GM23338 (cell line): ENCODE results near the gene VANGL1. TPM values are rescaled to one million over a fixed set of nuclear protein-coding genes. Genes with fewer than 3 reads are reported as not detected.

Experiments used
- ATAC-seq: fragments of 200-7000 bp; cut with Tn5 transposase; 3 replicates; pipeline ENCODE4 v1.9.1; 2020
- DNase-seq: peaks from one replicate; pipeline ENCODE4 v3.0.0-alpha.2; 2015; ENCODE audit warnings: low spot score
- H2AFZ ChIP-seq: fragments of 200-600 bp; sonication (generic); 2 replicates; pipeline ENCODE4 v1.8.0; 2016; ENCODE audit warnings: antibody characterized with exemption, mild to moderate bottlenecking, moderate library complexity
- H3F3A ChIP-seq: fragments of 200-600 bp; sonication (generic); replicated peaks from 2 replicates; pipeline ENCODE4 v1.8.0; 2017; ENCODE audit warnings: antibody characterized with exemption, mixed run types, low read depth
- H3K27ac ChIP-seq: fragments of 200-600 bp; sonication (generic); 2 replicates; pipeline ENCODE4 v1.6.1; 2016; ENCODE audit warnings: low read depth
- H3K27me3 ChIP-seq: fragments of 200-600 bp; sonication (generic); 2 replicates; pipeline ENCODE4 v1.8.0; 2016; ENCODE audit warnings: mild to moderate bottlenecking, mixed run types, moderate library complexity; ENCODE audit not compliant: insufficient read depth
- H3K36me3 ChIP-seq: fragments of 200-600 bp; sonication (generic); 2 replicates; pipeline ENCODE4 v1.8.0; 2016; ENCODE audit warnings: mild to moderate bottlenecking; ENCODE audit not compliant: insufficient read depth
- H3K4me1 ChIP-seq: fragments of 200-600 bp; sonication (generic); 2 replicates; pipeline ENCODE4 v1.8.0; 2016; ENCODE audit warnings: mild to moderate bottlenecking, moderate library complexity; ENCODE audit not compliant: insufficient read depth
- H3K4me2 ChIP-seq: fragments of 200-600 bp; sonication (generic); 2 replicates; pipeline ENCODE4 v1.7.1; 2017; ENCODE audit warnings: mixed run types
- H3K4me3 ChIP-seq: fragments of 200-600 bp; sonication (generic); 2 replicates; pipeline ENCODE4 v1.6.1; 2016; ENCODE audit warnings: mixed run types
- H3K79me2 ChIP-seq: fragments of 200-600 bp; sonication (generic); replicated peaks from 2 replicates; pipeline ENCODE4 v1.8.0; 2017; ENCODE audit warnings: mild to moderate bottlenecking; ENCODE audit not compliant: insufficient read depth
- H3K9me2 ChIP-seq: fragments of 200-600 bp; sonication (generic); 2 replicates; pipeline ENCODE4 v1.8.0; 2017; ENCODE audit not compliant: insufficient read depth
- H4K20me1 ChIP-seq: fragments of 200-600 bp; sonication (generic); replicated peaks from 2 replicates; pipeline ENCODE4 v1.8.0; 2017; ENCODE audit warnings: mild to moderate bottlenecking; ENCODE audit not compliant: insufficient read depth
- H3K27ac Mint-ChIP-seq: 2 replicates; pipeline ENCODE4 v1.8.0; 2020; ENCODE audit warnings: inconsistent platforms, mild to moderate bottlenecking, moderate library complexity, mixed read lengths
- H3K27me3 Mint-ChIP-seq: 3 replicates; pipeline ENCODE4 v1.8.0; 2022; ENCODE audit warnings: low read depth, mild to moderate bottlenecking, moderate library complexity, mixed read lengths, inconsistent platforms; ENCODE audit not compliant: insufficient read depth, poor library complexity
- H3K36me3 Mint-ChIP-seq: 3 replicates; pipeline ENCODE4 v1.8.0; 2021; ENCODE audit warnings: low read depth, mild to moderate bottlenecking, inconsistent platforms, moderate library complexity, mixed read lengths
- H3K4me1 Mint-ChIP-seq: 3 replicates; pipeline ENCODE4 v1.8.0; 2020; ENCODE audit warnings: mild to moderate bottlenecking, inconsistent platforms, mixed read lengths
- H3K4me3 Mint-ChIP-seq: 3 replicates; pipeline ENCODE4 v1.8.0; 2021; ENCODE audit warnings: moderate library complexity, mild to moderate bottlenecking, inconsistent platforms, mixed read lengths
- H3K9me3 Mint-ChIP-seq: 3 replicates; pipeline ENCODE4 v1.8.0; 2020; ENCODE audit warnings: moderate library complexity, mild to moderate bottlenecking, inconsistent platforms, mixed read lengths
- CREB1 ChIP-seq: fragments of 250-450 bp; sonication (Bioruptor Pico); IDR thresholded peaks from 2 replicates; pipeline ENCODE4 v1.5.0; 2020; ENCODE audit warnings: low read depth, mild to moderate bottlenecking, moderate library complexity
- CTCF ChIP-seq, 2 experiments: fragments of 200-600 bp in 1 of 2; sonication (generic) in 1 of 2; conservative IDR thresholded peaks; 2 replicates each; pipeline versions ENCODE4 v1.5.1 to v1.6.1; 2016 to 2017; ENCODE audit warnings: antibody characterized with exemption in 2 of 2, low read depth in 2 of 2, mild to moderate bottlenecking in 2 of 2, moderate library complexity in 1 of 2
- ETS1 ChIP-seq: IDR thresholded peaks from 2 replicates; pipeline ENCODE4 v1.6.1; 2016; ENCODE audit warnings: antibody characterized with exemption
- EZH2 ChIP-seq: fragments of 200-600 bp; sonication (generic); IDR thresholded peaks from one replicate; pipeline ENCODE4 v1.8.0; 2017; ENCODE audit warnings: antibody characterized with exemption, mild to moderate bottlenecking, low read depth; ENCODE audit not compliant: unreplicated experiment
- EZH2phosphoT487 ChIP-seq: fragments of 200-600 bp; sonication (generic); IDR thresholded peaks from one replicate; pipeline ENCODE4 v1.8.1; 2018; ENCODE audit warnings: antibody characterized with exemption; ENCODE audit not compliant: unreplicated experiment
- JUNB ChIP-seq: IDR thresholded peaks from one replicate; pipeline ENCODE4 v1.6.1; 2016; ENCODE audit warnings: antibody characterized with exemption; ENCODE audit not compliant: unreplicated experiment
- NANOG ChIP-seq: IDR thresholded peaks from 2 replicates; pipeline ENCODE4 v1.6.1; 2016; ENCODE audit warnings: antibody characterized with exemption, borderline replicate concordance
- POLR2AphosphoS5 ChIP-seq: IDR thresholded peaks from 2 replicates; pipeline ENCODE4 v1.6.1; 2016; ENCODE audit warnings: antibody characterized with exemption, low read depth
- REST ChIP-seq: IDR thresholded peaks from one replicate; pipeline ENCODE4 v1.6.1; 2018; ENCODE audit warnings: antibody characterized with exemption; ENCODE audit not compliant: unreplicated experiment
- STAT1 ChIP-seq: IDR thresholded peaks from one replicate; pipeline ENCODE4 v1.6.1; 2016; ENCODE audit warnings: antibody characterized with exemption; ENCODE audit not compliant: unreplicated experiment
- ZNF114 ChIP-seq: fragments of 250-450 bp; sonication (Bioruptor Pico); IDR thresholded peaks from 2 replicates; pipeline ENCODE4 v1.5.0; 2020; ENCODE audit warnings: mild to moderate bottlenecking, moderate library complexity
- ZNF331 ChIP-seq: fragments of 250-450 bp; sonication (Bioruptor Pico); IDR thresholded peaks from 2 replicates; pipeline ENCODE4 v1.5.0; 2020; ENCODE audit warnings: low read depth, mild to moderate bottlenecking, moderate library complexity
- ZNF462 ChIP-seq: fragments of 250-450 bp; sonication (Bioruptor Pico); IDR thresholded peaks from 2 replicates; pipeline ENCODE4 v1.5.0; 2020; ENCODE audit warnings: mild to moderate bottlenecking, moderate library complexity
- polyA plus RNA-seq: library from polyadenylated mRNA; unstranded; fragments of >200 nt; fragmentation: Nextera tagmentation; extraction: Ambion mirVana; gene quantifications from 2 replicates; pipeline ENCODE4 v1.2.1, GENCODE V29; 2016
- total RNA-seq: library from RNA; depleted of rRNA; stranded (reverse); fragments of >200 nt; shearing (Covaris generic); gene quantifications from 2 replicates; pipeline ENCODE4 v1.2.3, GENCODE V29; 2014

Gene VANGL1
- total and polyA plus RNA-seq, 2 experiments from 2014 or later: 4.4 to 14.4 TPM

- H3K4me2 ChIP-seq: no peak overlapping the region
- no peak overlapping the region for H3K4me3 Mint-ChIP-seq
- no peaks in the 10 kb centered on the region for H3K36me3 ChIP-seq
- TF ChIP-seq CREB1 (no peak), CTCF (conservative IDR thresholded peaks at IDR 0.05; ENCODE audit: low read depth in 2 of 2) (no peak), JUNB (no peak), EZH2 (no peak), EZH2phosphoT487 (no peak), NANOG (no peak), ZNF331 (CRISPR knock-in tag) (no peak), POLR2AphosphoS5 (no peak), ZNF462 (CRISPR knock-in tag) (no peak), REST (no peak), ETS1 (no peak), STAT1 (no peak), ZNF114 (CRISPR knock-in tag) (no peak)
- no peaks in the 10 kb centered on the region for H3K9me3 Mint-ChIP-seq
- H4K20me1 ChIP-seq: peaks cover 9% of the 10 kb centered on the region; the same call in 1 of the 2 replicates
- no peaks in the 10 kb centered on the region for H3K4me1 ChIP-seq
- H3K36me3 Mint-ChIP-seq: peaks cover 7% of the 10 kb centered on the region
- H3K27ac Mint-ChIP-seq: 0 out of 2 replicates have a peak overlapping the region, but pooled peaks have one; percentile 18
- peaks cover 4% of the 10 kb centered on the region for H3K27me3 Mint-ChIP-seq
- peaks cover 6% of the 10 kb centered on the region; the same call in 1 of the 2 replicates for H3K79me2 ChIP-seq
- ATAC-seq: no peak; the same call in 2 of the 3 replicates
- no peak overlapping the region for H2AFZ ChIP-seq
- H3K27ac ChIP-seq: no peak overlapping the region
- H3K27me3 ChIP-seq: no peaks in the 10 kb centered on the region
- no peaks in the 10 kb centered on the region for H3F3A ChIP-seq
- H3K9me2 ChIP-seq: no peaks in the 10 kb centered on the region
- H3K4me3 ChIP-seq: no peak overlapping the region
- DNase-seq: no peak
- H3K4me1 Mint-ChIP-seq: peaks cover 10% of the 10 kb centered on the region
Observed at GRCh38 chr1:115679141-115679611, 37.4 kb downstream of the VANGL1 start.
